ENCODE results near the gene PRRC2C. TPM values are rescaled to one million over a fixed set of nuclear protein-coding genes. Genes with fewer than 3 reads are reported as not detected.
"Not testable (repeated sequence)": the region's sequence is repeated elsewhere in the genome, so short reads cannot be mapped to it uniquely, and the experiment has no call there.

PRRC2C gene
- total RNA-seq, 1 donor from 2014 or later, result 150 TPM

DNA sequence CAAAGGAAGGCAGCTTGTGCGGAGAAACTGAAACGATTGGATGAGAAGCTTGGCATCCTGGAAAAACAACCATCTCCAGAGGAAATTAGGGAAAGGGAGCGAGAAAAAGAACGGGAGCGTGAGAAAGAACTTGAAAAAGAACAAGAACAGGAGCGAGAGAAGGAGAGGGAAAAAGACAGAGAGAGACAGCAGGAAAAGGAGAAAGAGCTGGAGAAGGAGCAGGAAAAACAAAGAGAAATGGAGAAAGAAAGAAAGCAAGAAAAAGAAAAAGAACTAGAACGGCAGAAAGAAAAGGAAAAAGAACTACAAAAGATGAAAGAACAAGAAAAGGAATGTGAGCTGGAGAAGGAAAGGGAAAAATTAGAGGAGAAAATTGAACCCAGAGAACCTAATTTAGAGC is 47.2 kb downstream of the PRRC2C start:
- Histone ChIP-seq H3K36me3 (peaks cover 100% of the 10 kb centered on the region), H3K4me1 (no peaks in the 10 kb centered on the region), H3K27ac (no peak overlapping the region), H3K4me3 (no peak overlapping the region), H3K27me3 (ENCODE audit: low read depth) (no peaks in the 10 kb centered on the region), H3K9me3 (no peaks in the 10 kb centered on the region)
- DNase-seq, result no peak
- TF ChIP-seq, protein P1, sequence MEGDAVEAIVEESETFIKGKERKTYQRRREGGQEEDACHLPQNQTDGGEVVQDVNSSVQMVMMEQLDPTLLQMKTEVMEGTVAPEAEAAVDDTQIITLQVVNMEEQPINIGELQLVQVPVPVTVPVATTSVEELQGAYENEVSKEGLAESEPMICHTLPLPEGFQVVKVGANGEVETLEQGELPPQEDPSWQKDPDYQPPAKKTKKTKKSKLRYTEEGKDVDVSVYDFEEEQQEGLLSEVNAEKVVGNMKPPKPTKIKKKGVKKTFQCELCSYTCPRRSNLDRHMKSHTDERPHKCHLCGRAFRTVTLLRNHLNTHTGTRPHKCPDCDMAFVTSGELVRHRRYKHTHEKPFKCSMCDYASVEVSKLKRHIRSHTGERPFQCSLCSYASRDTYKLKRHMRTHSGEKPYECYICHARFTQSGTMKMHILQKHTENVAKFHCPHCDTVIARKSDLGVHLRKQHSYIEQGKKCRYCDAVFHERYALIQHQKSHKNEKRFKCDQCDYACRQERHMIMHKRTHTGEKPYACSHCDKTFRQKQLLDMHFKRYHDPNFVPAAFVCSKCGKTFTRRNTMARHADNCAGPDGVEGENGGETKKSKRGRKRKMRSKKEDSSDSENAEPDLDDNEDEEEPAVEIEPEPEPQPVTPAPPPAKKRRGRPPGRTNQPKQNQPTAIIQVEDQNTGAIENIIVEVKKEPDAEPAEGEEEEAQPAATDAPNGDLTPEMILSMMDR (IDR thresholded peaks at IDR 0.05), result no peak
- ATAC-seq, result no peak
- intact Hi-C loops (cut with DNase I), result no loop called here

GRCh38 chr1:171545523-171545922 is 60.2 kb downstream of the PRRC2C start:
- intact Hi-C loops (cut with DNase I), result no loop called here
- Histone ChIP-seq H3K27me3 (ENCODE audit: low read depth) (no peaks in the 10 kb centered on the region), H3K27ac (no peak overlapping the region), H3K4me3 (no peak overlapping the region), H3K9me3 (no peaks in the 10 kb centered on the region), H3K4me1 (no peaks in the 10 kb centered on the region), H3K36me3 (peaks cover 100% of the 10 kb centered on the region)
- ATAC-seq (no peak), DNase-seq (no peak)
- TF ChIP-seq, protein P1 (IDR thresholded peaks at IDR 0.05), result no peak

GRCh38 chr1:171550050-171550449 is 64.7 kb downstream of the PRRC2C start:
- H3K27ac ChIP-seq, result no peak overlapping the region
- DNase-seq (no peak), ATAC-seq (no peak)
- no peak overlapping the region for H3K4me3 ChIP-seq
- peaks cover 83% of the 10 kb centered on the region for H3K36me3 ChIP-seq
- intact Hi-C loops (cut with DNase I), result no loop called here
- no peaks in the 10 kb centered on the region for H3K9me3 ChIP-seq
- TF ChIP-seq, protein P1 (IDR thresholded peaks at IDR 0.05), result no peak
- H3K27me3 ChIP-seq (ENCODE audit: low read depth), result no peaks in the 10 kb centered on the region
- no peaks in the 10 kb centered on the region for H3K4me1 ChIP-seq

DNA sequence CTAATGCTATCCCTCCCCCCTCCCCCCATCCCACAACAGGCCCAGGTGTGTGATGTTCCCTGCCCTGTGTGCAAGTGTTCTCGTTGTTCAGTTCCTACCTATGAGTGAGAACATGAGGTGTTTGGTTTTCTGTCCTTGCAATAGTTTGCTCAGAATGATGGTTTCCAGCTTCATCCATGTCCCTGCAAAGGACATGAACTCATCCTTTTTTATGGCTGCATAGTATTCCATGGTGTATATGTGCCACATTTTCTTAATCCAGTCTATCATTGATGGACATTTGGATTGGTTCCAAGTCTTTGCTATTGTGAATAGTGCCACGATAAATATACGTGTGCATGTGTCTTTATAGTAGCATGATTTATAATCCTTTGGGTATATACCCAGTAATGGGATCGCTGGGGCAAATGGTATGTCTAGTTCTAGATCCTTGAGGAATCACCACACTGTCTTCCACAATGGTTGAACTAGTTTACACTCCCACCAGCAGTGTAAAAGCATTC is 65.3 kb downstream of the PRRC2C start:
- H3K36me3 ChIP-seq, result peaks cover 83% of the 10 kb centered on the region
- ATAC-seq; DNase-seq; intact Hi-C loops (cut with DNase I); H3K27me3 ChIP-seq (ENCODE audit: low read depth); H3K4me1 ChIP-seq; H3K9me3 ChIP-seq; H3K27ac ChIP-seq; H3K4me3 ChIP-seq: not testable (repeated sequence)

DNA sequence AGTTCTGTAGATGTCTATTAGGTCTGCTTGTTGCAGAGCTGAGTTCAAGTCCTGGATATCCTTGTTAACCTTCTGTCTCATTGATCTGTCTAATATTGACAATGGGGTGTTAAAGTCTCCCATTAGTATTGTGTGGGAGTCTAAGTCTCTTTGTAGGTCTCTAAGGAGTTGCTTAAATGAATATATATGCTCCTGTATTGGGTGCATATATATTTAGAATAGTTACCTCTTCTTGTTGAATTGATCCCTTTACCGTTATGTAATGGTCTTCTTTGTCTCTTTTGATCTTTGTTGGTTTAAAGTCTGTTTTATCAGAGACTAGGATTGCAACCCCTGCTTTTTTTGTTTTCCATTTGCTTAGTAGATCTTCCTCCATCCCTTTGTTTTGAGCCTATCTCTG is 68.6 kb downstream of the PRRC2C start:
- ATAC-seq; H3K4me1 ChIP-seq; H3K4me3 ChIP-seq; DNase-seq; intact Hi-C loops (cut with DNase I); H3K27me3 ChIP-seq (ENCODE audit: low read depth); H3K9me3 ChIP-seq; H3K27ac ChIP-seq: not testable (repeated sequence)
- peaks cover 82% of the 10 kb centered on the region for H3K36me3 ChIP-seq

DNA sequence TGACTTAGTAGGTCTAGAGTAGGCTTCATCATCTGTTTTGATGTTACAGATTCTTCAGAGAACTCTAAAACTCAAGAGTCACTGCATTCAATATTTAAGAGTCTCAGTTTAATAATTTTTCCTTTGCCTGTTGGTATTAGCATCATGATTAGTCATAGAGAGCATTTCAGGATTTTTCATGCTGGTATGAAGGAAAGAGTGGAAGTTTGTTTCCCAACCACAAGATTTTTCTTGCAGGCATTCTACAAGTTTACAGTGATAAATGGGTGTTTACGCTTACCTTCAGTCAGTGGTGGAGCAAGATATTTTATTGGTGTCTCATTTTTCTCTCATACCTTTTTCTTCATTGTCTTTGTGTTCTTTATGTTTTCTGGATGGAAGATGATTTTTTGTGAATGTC is 78.3 kb downstream of the PRRC2C start:
- intact Hi-C loops (cut with DNase I), result no loop called here
- no peak for ATAC-seq

More for the DNA sequence above, 78.3 kb downstream of the PRRC2C start:
- no peak for DNase-seq
- TF ChIP-seq, protein P1 (IDR thresholded peaks at IDR 0.05), result no peak
- Histone ChIP-seq H3K9me3 (no peaks in the 10 kb centered on the region), H3K36me3 (peaks cover 99% of the 10 kb centered on the region), H3K27ac (no peak overlapping the region), H3K4me3 (no peak overlapping the region), H3K4me1 (no peaks in the 10 kb centered on the region), H3K27me3 (ENCODE audit: low read depth) (no peaks in the 10 kb centered on the region)
